ENCODE results near the gene ITGAL. TPM values are rescaled to one million over a fixed set of nuclear protein-coding genes. Genes with fewer than 3 reads are reported as not detected.

Gene ITGAL
- total RNA-seq, 1 donor from 2014 or later = 0.23 TPM

DNA sequence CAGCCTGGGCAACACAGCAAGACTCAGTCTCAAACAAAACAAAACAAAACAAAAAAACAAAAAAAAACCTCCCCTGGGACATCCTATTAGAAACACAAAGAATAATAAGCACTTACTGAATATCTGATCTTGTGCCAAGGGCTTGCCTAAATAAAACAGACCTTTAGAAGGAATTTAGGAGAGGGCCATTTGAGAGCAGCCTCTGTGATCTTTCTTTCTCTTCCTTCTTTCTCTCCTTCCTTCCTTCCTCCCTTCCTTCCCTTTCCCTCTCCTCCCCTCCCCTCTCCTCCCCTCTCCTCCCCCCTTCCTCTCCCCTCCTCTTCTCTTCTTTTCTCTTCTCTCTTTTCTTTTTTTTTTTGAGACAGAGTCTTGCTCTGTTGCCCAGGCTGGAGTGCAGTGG, 12.3 kb downstream of the ITGAL start:
- no peak for FAIRE-seq

DNA sequence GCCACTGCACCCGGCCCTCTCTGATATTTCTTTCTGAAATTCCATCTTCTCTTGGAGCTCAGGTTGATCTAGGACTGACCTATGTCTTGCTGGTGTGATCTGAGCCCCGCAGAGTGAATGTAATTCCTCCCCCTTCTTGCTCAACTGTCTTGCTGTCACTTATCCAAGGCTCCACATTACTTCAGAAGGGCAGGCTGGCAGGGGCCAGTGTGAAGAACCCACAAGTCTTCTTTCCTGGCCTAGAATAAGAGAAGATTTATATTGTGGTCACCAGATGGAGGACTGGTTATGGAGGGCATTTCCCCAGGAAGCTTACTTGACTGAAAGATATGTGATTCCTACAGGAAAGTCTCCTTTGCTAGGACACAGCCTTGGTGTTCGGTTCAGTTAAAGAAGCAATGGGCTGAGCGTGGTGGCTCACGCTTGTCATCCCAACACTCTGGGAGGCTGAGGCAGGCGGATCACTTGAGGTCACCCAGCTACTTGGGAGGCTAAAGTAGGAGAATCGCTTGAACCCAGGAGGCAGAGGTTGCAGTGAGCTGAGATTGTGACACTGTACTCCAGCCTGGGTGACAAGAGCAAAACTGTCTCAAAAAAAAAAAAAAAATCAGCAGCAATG, 13.4 kb downstream of the ITGAL start:
- no peak overlapping the region for H3K4me3 Mint-ChIP-seq (ENCODE audit: unreplicated experiment)
- Histone ChIP-seq H2AFZ (ENCODE audit: low read depth, low read length) (no peak overlapping the region), H3K9ac (ENCODE audit: low read length) (no peak overlapping the region), H3K4me1 (ENCODE audit: insufficient read depth, low read length) (peaks cover 3% of the 10 kb centered on the region), H3K4me2 (ENCODE audit: low read length) (no peak overlapping the region), H3K79me2 (ENCODE audit: insufficient read depth, low read length) (no peaks in the 10 kb centered on the region), H3K27me3 (ENCODE audit: insufficient read depth, low read length) (peaks cover 4% of the 10 kb centered on the region), H3K4me3 (ENCODE audit: insufficient read depth, low read depth, low read length) (no peak overlapping the region), H3K9me3 (ENCODE audit: insufficient read depth, low read depth, low read length) (no peaks in the 10 kb centered on the region), H3K27ac (ENCODE audit: low read depth, low read length) (no peak overlapping the region), H4K20me1 (ENCODE audit: insufficient read depth, low read length) (no peaks in the 10 kb centered on the region), H3K36me3 (ENCODE audit: insufficient read depth, low read length) (no peaks in the 10 kb centered on the region)
- peaks cover 17% of the 10 kb centered on the region for H3K27me3 Mint-ChIP-seq (ENCODE audit: low read depth, unreplicated experiment)
- peak; percentile 29 for DNase-seq (ENCODE audit: low read depth)
- no peaks in the 10 kb centered on the region for H3K9me3 Mint-ChIP-seq (ENCODE audit: unreplicated experiment)
- H3K4me1 Mint-ChIP-seq (ENCODE audit: low read depth, unreplicated experiment) = no peaks in the 10 kb centered on the region
- TF ChIP-seq, protein P1, sequence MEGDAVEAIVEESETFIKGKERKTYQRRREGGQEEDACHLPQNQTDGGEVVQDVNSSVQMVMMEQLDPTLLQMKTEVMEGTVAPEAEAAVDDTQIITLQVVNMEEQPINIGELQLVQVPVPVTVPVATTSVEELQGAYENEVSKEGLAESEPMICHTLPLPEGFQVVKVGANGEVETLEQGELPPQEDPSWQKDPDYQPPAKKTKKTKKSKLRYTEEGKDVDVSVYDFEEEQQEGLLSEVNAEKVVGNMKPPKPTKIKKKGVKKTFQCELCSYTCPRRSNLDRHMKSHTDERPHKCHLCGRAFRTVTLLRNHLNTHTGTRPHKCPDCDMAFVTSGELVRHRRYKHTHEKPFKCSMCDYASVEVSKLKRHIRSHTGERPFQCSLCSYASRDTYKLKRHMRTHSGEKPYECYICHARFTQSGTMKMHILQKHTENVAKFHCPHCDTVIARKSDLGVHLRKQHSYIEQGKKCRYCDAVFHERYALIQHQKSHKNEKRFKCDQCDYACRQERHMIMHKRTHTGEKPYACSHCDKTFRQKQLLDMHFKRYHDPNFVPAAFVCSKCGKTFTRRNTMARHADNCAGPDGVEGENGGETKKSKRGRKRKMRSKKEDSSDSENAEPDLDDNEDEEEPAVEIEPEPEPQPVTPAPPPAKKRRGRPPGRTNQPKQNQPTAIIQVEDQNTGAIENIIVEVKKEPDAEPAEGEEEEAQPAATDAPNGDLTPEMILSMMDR (IDR thresholded peaks at IDR 0.05; ENCODE audit: insufficient read depth, low read depth, low read length) = no peak
- no peak for TF ChIP-seq EZH2 (IDR thresholded peaks at IDR 0.05; ENCODE audit: insufficient read depth, low read length)
- H3K27ac Mint-ChIP-seq (ENCODE audit: unreplicated experiment) = no peak overlapping the region
- no peaks in the 10 kb centered on the region for H3K36me3 Mint-ChIP-seq (ENCODE audit: low read depth, unreplicated experiment)
- no peak for FAIRE-seq

More for the DNA sequence above, 12.3 kb downstream of the ITGAL start:
- Histone ChIP-seq H4K20me1 (ENCODE audit: insufficient read depth, low read length) (no peaks in the 10 kb centered on the region), H3K4me1 (ENCODE audit: insufficient read depth, low read length) (no peaks in the 10 kb centered on the region), H3K4me3 (ENCODE audit: insufficient read depth, low read depth, low read length) (no peak overlapping the region), H3K27me3 (ENCODE audit: insufficient read depth, low read length) (peaks cover 8% of the 10 kb centered on the region), H3K27ac (ENCODE audit: low read depth, low read length) (no peak overlapping the region), H3K9me3 (ENCODE audit: insufficient read depth, low read depth, low read length) (no peaks in the 10 kb centered on the region), H3K9ac (ENCODE audit: low read length) (no peak overlapping the region), H3K36me3 (ENCODE audit: insufficient read depth, low read length) (no peaks in the 10 kb centered on the region), H2AFZ (ENCODE audit: low read depth, low read length) (no peak overlapping the region), H3K79me2 (ENCODE audit: insufficient read depth, low read length) (no peaks in the 10 kb centered on the region), H3K4me2 (ENCODE audit: low read length) (no peak overlapping the region)
- H3K4me3 Mint-ChIP-seq (ENCODE audit: unreplicated experiment) = no peak overlapping the region
- no peak for TF ChIP-seq EZH2 (IDR thresholded peaks at IDR 0.05; ENCODE audit: insufficient read depth, low read length)
- TF ChIP-seq, protein P1 (IDR thresholded peaks at IDR 0.05; ENCODE audit: insufficient read depth, low read depth, low read length) = no peak
- H3K27me3 Mint-ChIP-seq (ENCODE audit: low read depth, unreplicated experiment) = peaks cover 25% of the 10 kb centered on the region
- H3K36me3 Mint-ChIP-seq (ENCODE audit: low read depth, unreplicated experiment) = no peaks in the 10 kb centered on the region
- H3K27ac Mint-ChIP-seq (ENCODE audit: unreplicated experiment) = no peak overlapping the region
- H3K9me3 Mint-ChIP-seq (ENCODE audit: unreplicated experiment) = no peaks in the 10 kb centered on the region
- no peak for DNase-seq (ENCODE audit: low read depth)
- no peaks in the 10 kb centered on the region for H3K4me1 Mint-ChIP-seq (ENCODE audit: low read depth, unreplicated experiment)

All from astrocyte (in vitro differentiated cells and primary cell).